ENCODE results near the gene TPPP.
"Not testable (repeated sequence)": the region's sequence is repeated elsewhere in the genome, so short reads cannot be mapped to it uniquely, and the experiment has no call there.

GRCh38 chr5:706127-706526 is 13.0 kb upstream of the TPPP start:
- TF ChIP-seq USF2 (CRISPR knock-in tag; IDR thresholded peaks at IDR 0.05); CREM (CRISPR knock-in tag; IDR thresholded peaks at IDR 0.05); ZSCAN18 (CRISPR knock-in tag; IDR thresholded peaks at IDR 0.05); GABPB1 (CRISPR knock-in tag; IDR thresholded peaks at IDR 0.05); CTCF (IDR thresholded peaks at IDR 0.05); AFF4 (CRISPR knock-in tag; IDR thresholded peaks at IDR 0.05; ENCODE audit: borderline replicate concordance); ESRRA (CRISPR knock-in tag; IDR thresholded peaks at IDR 0.05; ENCODE audit: borderline replicate concordance); ATF6 (CRISPR knock-in tag; IDR thresholded peaks at IDR 0.05); E2F1 (CRISPR knock-in tag; IDR thresholded peaks at IDR 0.05); TEAD4 (CRISPR knock-in tag; IDR thresholded peaks at IDR 0.05); CBFB (CRISPR knock-in tag; IDR thresholded peaks at IDR 0.05; ENCODE audit: low read depth); ZNF281 (CRISPR knock-in tag; IDR thresholded peaks at IDR 0.05): not testable (repeated sequence)
